ENCODE data around the gene ERMP1.
"Not testable (repeated sequence)": the region's sequence is repeated elsewhere in the genome, so short reads cannot be mapped to it uniquely, and the experiment has no call there.

The ERMP1 gene

GRCh38 chr9:5832538-5833529, at the start of gene ERMP1:
Gene ERMP1 (minus strand): TSS chr9:5833117. CDS start chr9:5833027, 90 bp downstream.
- FAIRE-seq, result no peak

GRCh38 chr9:5882244-5883012, 49.5 kb upstream of the ERMP1 start:
- FAIRE-seq, result not testable (repeated sequence)

DNA sequence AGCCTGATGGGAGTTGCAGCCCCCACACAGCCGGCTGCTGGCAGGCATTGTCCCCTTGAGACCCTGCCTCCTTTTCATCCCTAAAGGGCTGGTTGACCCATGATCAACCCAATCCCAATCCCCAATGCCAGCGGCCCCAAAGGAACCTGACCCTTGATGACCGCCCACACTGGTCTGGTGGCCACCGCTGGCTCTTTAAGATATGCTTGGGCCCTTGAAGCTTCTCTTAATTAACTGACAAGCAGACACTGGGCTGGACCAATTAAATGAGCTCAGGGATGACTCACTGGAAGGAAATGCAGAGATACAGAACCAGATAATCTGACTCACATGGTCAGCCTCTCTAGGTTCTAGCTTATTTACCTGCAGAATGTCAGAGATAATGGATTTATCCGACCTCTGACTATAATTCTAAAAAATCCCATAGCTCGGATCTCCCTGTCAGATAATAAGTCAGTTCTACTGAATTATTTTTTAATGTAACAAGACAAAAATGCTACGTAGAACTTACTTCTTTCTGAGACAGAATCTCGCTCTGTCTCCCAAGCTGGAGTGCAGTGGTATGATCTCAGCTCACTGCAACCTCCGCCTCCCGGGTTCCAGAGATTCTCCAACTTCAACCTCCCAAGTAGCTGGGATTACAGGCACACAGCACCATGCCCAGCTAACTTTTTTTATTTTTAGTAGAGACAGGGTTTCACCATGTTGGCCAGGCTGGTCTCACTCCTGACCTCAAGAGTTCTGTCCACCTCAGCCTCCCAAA, 46.7 kb upstream of the ERMP1 start:
- no peak for FAIRE-seq

DNA sequence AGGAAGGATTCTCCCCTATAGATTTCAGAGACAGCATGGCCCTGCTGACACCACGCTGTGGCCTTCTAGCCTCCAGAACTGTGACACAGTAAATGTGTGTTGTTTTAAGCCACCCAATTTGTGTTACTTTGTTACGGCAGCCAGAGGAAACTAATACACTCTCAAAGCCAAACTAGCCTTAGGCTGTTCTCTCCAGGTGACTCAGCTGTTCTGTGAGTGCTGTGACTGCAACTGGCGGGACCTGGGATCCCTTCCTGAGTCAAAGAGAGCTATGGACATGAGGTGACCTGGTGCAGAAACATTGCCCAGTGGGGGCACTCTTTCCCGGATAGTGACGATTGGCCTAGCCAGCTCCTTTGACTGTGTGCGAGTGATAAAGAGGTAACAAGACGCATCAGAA, 43.8 kb upstream of the ERMP1 start:
- no peak for FAIRE-seq

DNA sequence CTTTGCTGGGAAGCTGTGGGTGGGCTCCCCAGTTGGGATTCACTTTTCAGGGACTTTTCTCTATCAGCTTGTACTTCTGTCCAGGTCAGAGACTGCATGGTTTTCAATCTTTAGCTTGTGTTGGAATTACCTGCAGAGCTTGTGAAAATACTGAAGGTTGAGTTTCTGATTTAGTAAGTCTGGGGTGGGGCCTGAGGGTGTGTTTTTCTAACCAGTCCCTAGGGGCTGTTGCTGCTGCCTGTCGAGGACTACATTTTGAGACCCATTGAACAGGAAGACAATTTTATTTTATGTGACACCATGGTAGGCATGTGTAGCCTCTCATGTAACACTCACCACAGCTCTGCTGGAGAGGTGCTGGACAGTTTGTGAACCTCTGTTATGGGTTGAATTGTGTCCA, 43.1 kb upstream of the ERMP1 start:
- no peak for FAIRE-seq

DNA sequence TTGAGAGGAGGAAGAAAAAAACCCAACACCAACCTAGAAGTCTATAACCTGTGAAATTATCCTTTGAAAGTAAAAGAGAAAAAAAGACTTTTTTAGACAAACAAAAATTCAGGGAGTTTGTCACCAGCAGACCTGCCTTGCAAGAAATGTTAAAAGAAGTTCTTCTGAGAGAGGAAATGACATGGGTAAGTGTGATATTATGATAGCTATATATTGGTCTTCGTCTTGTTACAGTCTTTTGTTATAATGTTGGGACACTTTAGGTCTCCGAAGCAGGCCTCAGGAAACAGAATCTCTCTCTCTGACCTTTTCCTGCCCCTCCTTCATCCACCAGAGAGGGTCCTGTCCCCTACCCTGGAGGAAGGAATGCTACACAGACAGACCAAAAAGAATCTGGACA, 41.1 kb upstream of the ERMP1 start:
- no peak for FAIRE-seq

DNA sequence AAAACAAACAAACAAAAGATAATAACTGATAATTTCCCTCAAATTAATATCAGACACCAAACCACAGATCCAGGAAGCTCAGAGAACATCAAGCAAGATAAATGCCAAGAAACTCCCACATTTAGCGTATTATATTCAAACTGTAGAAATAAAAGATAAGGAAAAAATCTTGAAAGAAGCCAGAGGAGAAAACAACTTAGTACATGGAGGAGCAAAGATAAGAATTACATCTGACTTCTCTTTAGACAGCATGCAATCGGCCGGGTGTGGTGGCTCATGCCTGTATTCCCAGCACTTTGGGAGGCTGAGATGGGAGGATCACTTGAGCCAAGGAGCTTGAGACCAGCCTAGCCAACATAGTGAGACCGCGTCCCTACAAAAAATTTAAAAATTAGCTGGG, 40.5 kb upstream of the ERMP1 start:
- no peak for FAIRE-seq

DNA sequence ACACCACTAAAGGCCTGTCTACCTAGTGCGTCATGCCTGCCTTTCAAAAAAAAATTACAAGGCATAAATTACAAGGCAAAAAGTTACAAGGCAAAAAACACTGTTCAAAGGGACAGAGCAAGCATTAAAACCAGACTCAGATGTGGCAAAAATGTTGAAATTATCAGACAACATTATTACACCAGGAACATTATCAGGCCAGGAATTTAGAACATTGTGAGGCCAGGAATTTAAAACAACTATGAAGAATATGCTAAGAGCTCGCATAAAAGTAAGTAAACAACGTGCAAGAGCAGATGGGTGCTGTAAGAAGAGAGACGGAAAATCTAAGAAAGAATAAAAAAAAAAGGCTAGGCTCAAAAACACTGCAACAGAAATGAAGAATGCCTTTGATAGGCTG, 39.6 kb upstream of the ERMP1 start:
- no peak for FAIRE-seq

DNA sequence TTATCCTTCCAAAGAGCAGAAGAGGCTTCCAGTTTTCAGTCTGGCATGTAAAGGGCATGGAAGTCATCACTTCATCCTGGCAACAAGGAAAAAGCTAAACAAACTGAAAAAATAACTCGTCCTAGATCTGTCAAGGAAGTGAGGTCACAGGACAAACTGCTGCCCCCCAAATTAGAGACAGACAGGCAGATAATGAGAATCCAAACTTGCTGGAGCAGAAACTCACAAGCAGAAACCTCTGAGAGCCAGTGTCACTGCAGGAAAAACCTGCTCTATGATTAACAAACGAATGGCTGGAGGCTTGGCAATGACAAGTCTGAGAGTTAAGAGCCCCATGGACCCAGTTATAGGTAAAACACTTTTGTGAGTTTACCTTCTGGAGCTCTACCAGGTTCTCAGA, 38.9 kb upstream of the ERMP1 start:
- FAIRE-seq, result no peak

DNA sequence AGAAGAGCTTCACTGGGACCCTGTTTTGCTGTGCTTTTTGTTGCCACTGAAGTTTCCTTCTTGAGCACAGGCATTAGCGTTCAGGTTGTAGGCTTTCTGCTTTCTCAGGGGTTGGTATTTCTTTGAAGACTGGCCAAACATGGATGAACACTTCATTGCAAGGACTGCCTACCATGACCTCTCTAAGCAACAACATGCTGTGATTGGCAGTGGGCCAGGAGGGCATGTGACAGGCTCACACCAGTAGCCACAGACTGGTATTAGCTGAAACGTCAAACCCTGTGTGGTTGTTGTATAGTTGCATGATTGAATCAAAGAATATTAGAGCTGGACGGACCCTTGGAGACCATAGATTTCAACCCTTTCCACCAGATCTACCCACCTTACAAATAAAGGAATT, 37.8 kb upstream of the ERMP1 start:
- no peak for FAIRE-seq

DNA sequence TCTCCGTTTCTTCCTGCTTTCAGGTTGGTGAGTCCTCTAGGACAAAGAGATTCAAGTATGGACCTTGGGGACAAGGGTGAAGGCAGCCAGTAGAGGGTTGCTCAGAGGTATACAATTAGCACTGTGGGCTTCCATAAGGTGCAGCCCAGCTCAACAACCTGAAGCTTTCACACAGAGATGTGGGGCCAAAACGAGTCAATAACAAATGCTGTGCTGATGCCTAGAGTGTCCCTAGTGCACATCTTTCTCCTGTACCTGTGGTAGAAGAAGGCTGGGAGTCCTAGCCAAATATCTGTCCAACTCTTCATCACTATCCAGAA, 37.1 kb upstream of the ERMP1 start:
- FAIRE-seq, result no peak

- no peak for FAIRE-seq
Observed at GRCh38 chr9:5869315-5870019, 36.5 kb upstream of the ERMP1 start.

DNA sequence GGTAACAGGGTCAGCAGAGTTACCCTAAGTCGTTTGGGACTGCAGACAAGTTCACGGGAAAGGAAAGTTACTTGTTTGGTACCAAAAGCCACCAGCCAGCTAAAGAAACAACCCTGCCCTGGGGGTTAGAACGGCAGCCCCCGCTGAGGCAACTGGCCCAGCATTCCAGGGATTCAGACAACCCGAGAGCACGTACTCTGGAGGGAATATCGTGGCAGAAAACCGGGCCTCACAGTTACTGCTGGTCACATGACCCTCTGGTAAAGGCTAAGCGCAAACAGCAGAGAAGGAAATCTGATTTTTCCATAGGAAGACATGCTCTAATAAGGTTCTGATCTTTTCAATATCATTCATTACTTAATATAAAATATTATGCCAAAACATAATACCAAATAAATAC, 35.3 kb upstream of the ERMP1 start:
- FAIRE-seq, result no peak

DNA sequence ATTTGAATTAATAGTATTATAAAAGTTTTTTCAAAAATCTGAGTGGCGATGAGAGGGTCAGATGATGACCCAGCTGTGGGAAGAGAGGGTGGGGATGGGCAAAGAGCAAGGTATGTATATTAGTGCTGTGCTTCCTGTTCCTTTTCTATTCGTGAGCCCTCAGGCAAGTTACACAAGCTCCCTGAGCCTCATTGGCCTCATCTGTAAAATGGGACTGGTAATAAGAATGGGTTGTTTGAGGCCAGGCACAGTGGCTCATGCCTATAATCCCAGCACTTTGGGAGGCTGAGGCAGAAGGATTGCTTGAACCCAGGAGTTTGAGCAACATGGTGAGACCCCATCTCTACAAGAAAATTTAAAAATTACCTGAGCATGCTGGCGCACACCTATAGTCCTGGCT, 33.8 kb upstream of the ERMP1 start:
- FAIRE-seq, result no peak

DNA sequence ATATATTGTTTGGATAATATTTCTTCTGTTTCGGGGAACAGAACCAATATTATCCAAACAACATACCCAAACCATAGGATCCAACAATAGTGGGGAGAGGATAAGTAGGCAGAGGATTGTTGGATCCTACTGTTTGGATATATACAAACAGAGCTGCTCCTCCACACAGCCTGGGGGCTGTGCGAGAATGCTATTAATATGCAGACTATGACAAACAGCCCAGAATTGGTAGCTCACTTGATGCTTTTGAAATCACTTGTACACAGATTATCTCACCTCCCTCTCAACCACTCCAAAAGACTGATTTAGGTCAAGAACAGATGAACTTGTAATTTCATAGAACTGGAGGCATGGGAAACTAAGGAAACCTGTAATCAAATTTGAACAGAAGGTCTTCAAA, 33.4 kb upstream of the ERMP1 start:
- FAIRE-seq, result no peak

- no peak for FAIRE-seq
Observed at GRCh38 chr9:5864446-5864845, 31.5 kb upstream of the ERMP1 start.

DNA sequence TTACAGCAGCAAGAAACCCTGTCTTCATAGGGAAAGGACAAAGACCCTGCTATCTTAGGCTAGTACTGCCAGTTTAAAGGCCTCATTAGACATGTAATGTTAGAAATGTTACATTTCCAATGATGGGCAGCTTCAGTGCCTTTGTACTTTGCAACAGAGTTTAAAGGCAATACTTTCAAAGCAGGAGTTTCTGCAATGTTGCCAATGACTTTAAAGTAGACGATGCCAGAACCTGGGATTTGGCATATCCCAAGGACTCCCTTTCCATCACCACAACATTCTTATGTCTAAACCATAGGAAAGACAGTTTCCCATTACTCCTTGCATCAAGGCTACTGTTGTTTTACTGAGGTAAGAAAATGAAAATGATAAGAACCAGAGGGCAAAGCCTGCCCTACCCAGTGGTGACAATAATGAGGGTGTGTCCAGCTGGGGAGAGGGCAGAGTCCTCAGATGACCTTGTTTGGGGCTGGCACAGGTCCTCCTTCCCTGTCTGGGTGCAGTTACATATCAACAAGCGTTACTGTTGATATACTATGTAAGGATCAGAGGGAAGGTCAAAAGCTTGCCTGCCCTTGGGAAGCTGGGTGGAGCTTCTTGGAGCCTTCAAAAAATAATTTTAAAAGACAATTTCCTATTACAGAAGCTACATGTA, 30.3 kb upstream of the ERMP1 start:
- no peak for FAIRE-seq

- FAIRE-seq, result no peak
Observed at GRCh38 chr9:5858833-5859232, 25.9 kb upstream of the ERMP1 start.

GRCh38 chr9:5857928-5858327, 25.0 kb upstream of the ERMP1 start:
- FAIRE-seq, result no peak

DNA sequence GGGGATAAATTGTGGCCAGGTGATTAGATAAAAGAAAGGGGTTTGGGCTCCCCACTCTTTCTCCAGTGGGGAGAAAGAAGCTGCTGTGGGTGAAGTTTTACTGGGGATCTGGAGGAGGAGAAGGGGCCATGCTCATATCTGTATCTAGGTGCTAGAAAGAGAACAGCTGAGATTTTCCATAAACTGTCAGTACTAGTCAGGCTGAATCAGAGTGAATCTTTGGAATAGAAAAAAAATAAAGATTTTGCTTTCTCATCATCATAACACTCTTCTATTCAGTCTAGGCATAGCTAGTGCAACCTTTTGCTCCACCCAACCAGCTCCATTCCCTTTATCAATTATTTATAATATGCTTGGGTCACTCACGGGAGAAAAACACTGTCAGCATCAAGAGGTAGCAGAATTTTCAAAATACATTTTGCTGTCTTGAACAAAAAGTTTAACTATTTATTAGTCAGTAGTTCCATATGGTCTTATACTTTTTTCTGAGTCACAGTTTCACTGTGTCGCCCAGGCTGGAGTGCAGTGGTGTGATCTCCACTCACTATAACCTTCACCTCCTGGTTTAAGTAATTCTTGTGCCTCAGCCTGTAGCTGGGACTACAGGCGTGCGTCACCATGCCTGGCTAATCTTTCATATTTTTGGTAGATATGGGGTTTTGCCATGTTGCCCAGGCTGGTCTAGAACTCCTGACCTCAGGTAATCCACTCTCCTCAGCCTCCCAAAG, 21.3 kb upstream of the ERMP1 start:
- no peak for FAIRE-seq

GRCh38 chr9:5853617-5854016, 20.7 kb upstream of the ERMP1 start:
- FAIRE-seq, result no peak

- FAIRE-seq, result no peak
Observed at GRCh38 chr9:5852987-5853386, 20.1 kb upstream of the ERMP1 start.
